NCI-H82 treated with DMSO at 0.1 percent for 48 hours (cell line): ENCODE measurements around the gene THAP12.

ENCODE experiments used
- DNase-seq: peaks from one replicate; lab custom pipeline; 2025; ENCODE audit not compliant: unreplicated experiment; lab: John Stamatoyannopoulos, UW

Gene THAP12

DNA sequence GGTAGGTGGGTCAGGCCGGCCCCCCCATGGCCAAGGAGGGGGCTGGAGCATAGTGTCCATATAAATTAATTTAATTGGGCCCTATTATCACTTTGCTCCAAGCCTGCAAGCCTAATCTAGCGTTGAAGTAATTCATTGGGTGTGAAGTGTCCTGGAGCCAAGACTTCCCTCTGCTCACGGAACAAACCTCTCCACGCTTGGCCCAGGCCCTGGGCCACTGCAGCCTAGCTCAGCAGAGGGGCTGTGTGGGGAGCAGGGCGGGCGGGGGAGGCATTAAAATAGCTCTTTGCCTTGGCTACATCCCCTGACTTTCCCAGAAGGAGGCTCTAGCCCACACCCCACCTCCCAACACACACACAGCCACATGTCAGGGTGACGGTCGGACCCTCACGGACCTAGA is 73.5 kb downstream of the THAP12 start:
- no peak for DNase-seq

GRCh38 chr11:76303399-76303798 is 77.5 kb downstream of the THAP12 start:
- no peak for DNase-seq

- DNase-seq: no peak
Measured at GRCh38 chr11:76302996-76303395, 77.9 kb downstream of the THAP12 start.
